ENCODE data around the gene POLR2E. TPM values are rescaled to one million over a fixed set of nuclear protein-coding genes. Genes with fewer than 3 reads are reported as not detected.
A peak's percentile ranks its signal among the peaks of the same experiment; 100 is the strongest.

POLR2E gene
- total and polyA plus RNA-seq, 10 of the 15 experiments (the other 5 are each of a cell fraction or from before 2014, with no cell fraction given), result 4.0 to 487 (median 200) TPM

- TF ChIP-seq POLR2AphosphoS5 (IDR thresholded peaks at IDR 0.05; ENCODE audit: low read length) (no peak), CEBPB (IDR thresholded peaks at IDR 0.05; ENCODE audit: borderline replicate concordance in 1 of 2, low read depth in 2 of 2, low read length in 2 of 2) (no peak), IKZF1 (conservative IDR thresholded peaks at IDR 0.05) (no peak), POLR2AphosphoS2 (IDR thresholded peaks at IDR 0.05; ENCODE audit: low read depth, low read length) (no peak), FOS (IDR thresholded peaks at IDR 0.05; ENCODE audit: borderline replicate concordance, extremely low read depth, insufficient read length) (peak; percentile 98), KDM1A (IDR thresholded peaks at IDR 0.05; ENCODE audit: borderline replicate concordance) (no peak), ESRRA (IDR thresholded peaks at IDR 0.05; ENCODE audit: low read length) (no peak), CREB1 (IDR thresholded peaks at IDR 0.05; ENCODE audit: low read depth) (peak; percentile 78), NR2F1 (conservative IDR thresholded peaks at IDR 0.05) (peak; percentile 77), BMI1 (IDR thresholded peaks at IDR 0.05; ENCODE audit: borderline replicate concordance) (no peak), RUNX3 (IDR thresholded peaks at IDR 0.05; ENCODE audit: low read length) (peak; percentile 43; the same call in 1 of the 2 replicates), POLR2A (IDR thresholded peaks at IDR 0.05; ENCODE audit: low read depth, low read length) (no peak), TAF1 (IDR thresholded peaks at IDR 0.05; ENCODE audit: borderline replicate concordance, low read depth, low read length) (no peak), HDAC2 (IDR thresholded peaks at IDR 0.05) (0 out of 2 replicates have a peak, but pooled peaks have one; percentile 56), USF2 (IDR thresholded peaks at IDR 0.05; ENCODE audit: borderline replicate concordance, low read depth, low read length) (no peak), NKRF (conservative IDR thresholded peaks at IDR 0.05) (no peak), CBFB (IDR thresholded peaks at IDR 0.05; ENCODE audit: low read depth) (no peak), ZZZ3 (IDR thresholded peaks at IDR 0.05; ENCODE audit: control insufficient read depth, insufficient read length, low read depth) (no peak), CTCF (IDR thresholded peaks at IDR 0.05 in 2 of 3, conservative IDR thresholded peaks at IDR 0.05 in 1 of 3; ENCODE audit: control insufficient read depth in 2 of 3, extremely low read depth in 1 of 3, insufficient read depth in 1 of 3, low read depth in 3 of 3, low read length in 3 of 3) (no peak), ATF2 (IDR thresholded peaks at IDR 0.05; ENCODE audit: low read length) (no peak)
Measured at GRCh38 chr19:1040476-1041271, 54.5 kb downstream of the POLR2E start (continued).

All from GM12878 (cell line).